GM12872 (cell line): ENCODE measurements around the gene ROPN1B.

ENCODE experiments used
- CTCF ChIP-seq: IDR thresholded peaks from 3 replicates; pipeline ENCODE4 v1.5.1; 2011; ENCODE audit warnings: low read depth, mild to moderate bottlenecking, low read length, moderate library complexity; ENCODE audit not compliant: insufficient read depth

Gene ROPN1B

GRCh38 chr3:126002189-126002588 is 33.2 kb downstream of the ROPN1B start:
- TF ChIP-seq CTCF = no peak

- no peak for TF ChIP-seq CTCF
These were observed 34.6 kb downstream of the ROPN1B start for GRCh38 chr3:126003447-126004190.

DNA sequence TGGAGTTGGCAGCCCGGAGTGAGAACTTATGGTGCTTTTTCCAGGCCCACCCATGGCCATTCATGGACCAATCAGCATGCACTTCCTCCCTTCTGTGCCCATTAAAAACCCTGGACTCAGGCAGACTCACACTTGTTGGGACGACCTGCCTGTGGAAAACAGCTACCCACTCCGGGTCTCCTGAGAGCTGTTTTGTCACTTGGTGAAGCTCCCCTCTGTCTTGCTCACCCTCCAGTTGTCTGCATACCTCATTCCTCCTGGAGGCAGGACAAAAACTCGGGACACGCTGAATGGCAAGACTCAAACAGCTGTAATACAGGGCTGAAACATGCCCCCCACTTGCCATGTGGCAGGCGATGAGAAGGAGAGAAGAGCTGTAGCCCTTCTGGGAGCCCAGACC is 35.2 kb downstream of the ROPN1B start:
- TF ChIP-seq CTCF = no peak

DNA sequence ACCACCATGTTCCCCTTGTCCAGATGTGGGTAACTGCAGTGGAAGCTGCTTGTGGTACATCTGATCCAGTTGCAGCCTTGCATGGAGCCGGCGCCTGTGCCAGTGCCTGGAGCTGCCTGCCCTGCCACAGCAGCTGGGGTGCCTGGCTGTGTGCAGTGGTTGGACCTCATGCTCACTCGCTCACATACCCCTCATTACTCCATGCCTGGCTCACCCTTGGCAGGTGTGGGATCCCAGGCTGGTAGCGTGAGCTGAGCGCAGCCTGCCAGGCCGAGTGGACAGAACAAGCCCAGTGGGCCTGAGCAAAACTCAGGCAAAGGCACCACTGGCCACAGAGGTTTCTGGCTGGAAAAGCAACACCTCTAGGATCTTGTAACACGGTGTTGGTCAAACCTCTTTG is 35.7 kb downstream of the ROPN1B start:
- TF ChIP-seq CTCF = no peak

DNA sequence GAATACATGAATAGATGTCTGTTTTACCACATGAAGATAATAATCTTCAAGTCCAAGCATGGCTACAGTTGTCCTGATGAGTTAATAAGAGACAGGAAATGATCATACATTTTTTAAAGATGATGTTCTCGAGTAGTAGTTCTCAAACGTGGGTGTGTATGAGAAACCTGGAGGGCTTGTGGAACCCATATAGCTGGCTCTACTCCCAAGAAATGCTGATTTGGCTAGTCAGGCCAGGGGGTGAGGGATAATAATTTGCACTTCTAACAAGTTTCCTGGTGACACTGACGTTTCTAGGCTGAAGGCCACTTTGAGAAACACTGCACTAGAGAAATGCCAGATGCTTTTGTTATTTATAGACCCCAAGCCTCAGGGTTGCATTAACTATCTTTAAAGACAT is 37.0 kb downstream of the ROPN1B start:
- no peak for TF ChIP-seq CTCF

GRCh38 chr3:126008219-126008618 is 39.2 kb downstream of the ROPN1B start:
- TF ChIP-seq CTCF = no peak

- TF ChIP-seq CTCF = no peak
These were observed 40.2 kb downstream of the ROPN1B start for GRCh38 chr3:126009181-126009580.
